Measurements from ENCODE around the gene GPR108.

DNA sequence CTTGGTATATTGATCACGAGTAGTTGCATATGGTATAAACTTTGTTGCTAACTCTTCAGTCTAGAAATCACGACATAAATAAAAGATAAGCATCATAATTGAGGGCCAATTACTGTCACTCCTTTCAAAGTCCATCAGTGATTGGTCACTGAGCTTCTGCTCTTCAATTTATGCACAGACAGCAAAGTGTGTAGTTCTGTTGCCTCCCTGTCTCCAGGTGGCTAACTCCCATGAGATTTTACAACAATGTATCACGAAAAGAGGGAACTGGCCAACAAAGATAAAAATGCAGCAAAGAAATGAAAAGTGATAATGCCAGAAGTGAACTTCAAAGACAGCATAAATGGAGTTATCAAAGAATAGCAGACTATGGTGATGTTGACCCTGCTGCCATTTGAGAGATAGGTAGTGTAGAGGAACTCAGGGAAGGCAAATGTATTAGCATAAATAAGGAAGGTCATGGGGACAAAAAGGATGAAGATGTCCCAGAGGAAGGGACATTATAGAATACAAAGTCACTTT lies 54.7 kb downstream of the GPR108 start:
- TF ChIP-seq, protein P1, sequence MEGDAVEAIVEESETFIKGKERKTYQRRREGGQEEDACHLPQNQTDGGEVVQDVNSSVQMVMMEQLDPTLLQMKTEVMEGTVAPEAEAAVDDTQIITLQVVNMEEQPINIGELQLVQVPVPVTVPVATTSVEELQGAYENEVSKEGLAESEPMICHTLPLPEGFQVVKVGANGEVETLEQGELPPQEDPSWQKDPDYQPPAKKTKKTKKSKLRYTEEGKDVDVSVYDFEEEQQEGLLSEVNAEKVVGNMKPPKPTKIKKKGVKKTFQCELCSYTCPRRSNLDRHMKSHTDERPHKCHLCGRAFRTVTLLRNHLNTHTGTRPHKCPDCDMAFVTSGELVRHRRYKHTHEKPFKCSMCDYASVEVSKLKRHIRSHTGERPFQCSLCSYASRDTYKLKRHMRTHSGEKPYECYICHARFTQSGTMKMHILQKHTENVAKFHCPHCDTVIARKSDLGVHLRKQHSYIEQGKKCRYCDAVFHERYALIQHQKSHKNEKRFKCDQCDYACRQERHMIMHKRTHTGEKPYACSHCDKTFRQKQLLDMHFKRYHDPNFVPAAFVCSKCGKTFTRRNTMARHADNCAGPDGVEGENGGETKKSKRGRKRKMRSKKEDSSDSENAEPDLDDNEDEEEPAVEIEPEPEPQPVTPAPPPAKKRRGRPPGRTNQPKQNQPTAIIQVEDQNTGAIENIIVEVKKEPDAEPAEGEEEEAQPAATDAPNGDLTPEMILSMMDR (conservative IDR thresholded peaks at IDR 0.05; ENCODE audit: low read length) = no peak
- no peak for TF ChIP-seq EZH2phosphoT487 (IDR thresholded peaks at IDR 0.05; ENCODE audit: borderline replicate concordance)
